IPS-NIHi7 (cell line): ENCODE measurements around the gene MRPL1.
"Not testable (repeated sequence)": the region's sequence is repeated elsewhere in the genome, so short reads cannot be mapped to it uniquely, and the experiment has no call there.

Source experiments
- DNase-seq: peaks from one replicate; pipeline ENCODE4 v3.0.0; 2012; ENCODE audit warnings: mixed read lengths; ENCODE audit errors: extremely low spot score

MRPL1 gene

GRCh38 chr4:77913348-77913747 is 50.7 kb downstream of the MRPL1 start:
- DNase-seq = no peak

GRCh38 chr4:77917075-77917474 is 54.4 kb downstream of the MRPL1 start:
- DNase-seq = no peak

GRCh38 chr4:77917601-77918000 is 55.0 kb downstream of the MRPL1 start:
- DNase-seq = no peak

GRCh38 chr4:77920371-77920770 is 57.7 kb downstream of the MRPL1 start:
- no peak for DNase-seq

- DNase-seq = no peak
Measured at GRCh38 chr4:77921701-77922100, 59.1 kb downstream of the MRPL1 start.

GRCh38 chr4:77922158-77923094 is 59.8 kb downstream of the MRPL1 start:
- no peak for DNase-seq

GRCh38 chr4:77927991-77928925 is 65.6 kb downstream of the MRPL1 start:
- no peak for DNase-seq

- no peak for DNase-seq
Measured at GRCh38 chr4:77930154-77930639, 67.6 kb downstream of the MRPL1 start.

GRCh38 chr4:77930876-77931275 is 68.2 kb downstream of the MRPL1 start:
- no peak for DNase-seq

- DNase-seq = no peak
Measured at GRCh38 chr4:77931452-77932135, 69.0 kb downstream of the MRPL1 start.

GRCh38 chr4:77938560-77938959 is 75.9 kb downstream of the MRPL1 start:
- no peak for DNase-seq

GRCh38 chr4:77945929-77946328 is 83.3 kb downstream of the MRPL1 start:
- not testable (repeated sequence) for DNase-seq

- no peak for DNase-seq
Measured at GRCh38 chr4:77950203-77950602, 87.6 kb downstream of the MRPL1 start.

GRCh38 chr4:77952457-77952856 is 89.8 kb downstream of the MRPL1 start:
- no peak for DNase-seq

- no peak for DNase-seq
Measured at GRCh38 chr4:77954690-77955089, 92.1 kb downstream of the MRPL1 start.

- no peak for DNase-seq
Measured at GRCh38 chr4:77956917-77957316, 94.3 kb downstream of the MRPL1 start.

GRCh38 chr4:77958897-77959296 is 96.3 kb downstream of the MRPL1 start:
- no peak for DNase-seq

GRCh38 chr4:77959566-77960338 is 97.1 kb downstream of the MRPL1 start:
- peak; percentile 31 for DNase-seq

GRCh38 chr4:77960367-77960766 is 97.7 kb downstream of the MRPL1 start:
- DNase-seq = no peak

GRCh38 chr4:77963004-77963403 is 100.4 kb downstream of the MRPL1 start:
- DNase-seq = no peak

- not testable (repeated sequence) for DNase-seq
Measured at GRCh38 chr4:77973657-77974056, 111.0 kb downstream of the MRPL1 start.
